Endothelial cell of umbilical vein (primary cell): ENCODE data around the gene ABTB1. TPM values are rescaled to one million over a fixed set of nuclear protein-coding genes. Genes with fewer than 3 reads are reported as not detected.
"Not testable (repeated sequence)": the region's sequence is repeated elsewhere in the genome, so short reads cannot be mapped to it uniquely, and the experiment has no call there.

ENCODE experiments used
- BruUV-seq: library from RNA; stranded (reverse); fragments of 400-500 nt; replicated peaks from 2 replicates; lab custom pipeline; 2021; lab: Mats Ljungman, UMichigan
- CTCF ChIA-PET: fragments of 300-600, 350-600 bp; sonication (Branson Sonifier 250); formaldehyde crosslinking; loops from one replicate; lab custom pipeline; 2021; ENCODE audit warnings: antibody characterized with exemption, inconsistent platforms; lab: Charles Lee
- POLR2A ChIA-PET: fragments of 300-600, 350-600 bp; sonication (Branson Sonifier 250); formaldehyde crosslinking; loops from one replicate; lab custom pipeline; 2021; ENCODE audit warnings: antibody characterized with exemption, inconsistent platforms; lab: Charles Lee
- DNase-seq: peaks from one replicate; pipeline ENCODE4 v3.0.0-alpha.2; 2011; ENCODE audit warnings: low read depth, low spot score
- FAIRE-seq: peaks from 2 replicates; lab custom pipeline; 2011; peaks lifted over from hg19 to GRCh38; lab: Jason Lieb, UNC
- H2AFZ ChIP-seq: 2 replicates; pipeline ENCODE4 v1.6.0; 2012; ENCODE audit warnings: low read depth, low read length, control low read depth, inconsistent platforms
- H3K27ac ChIP-seq: 2 replicates; pipeline ENCODE4 v1.5.1; 2011; ENCODE audit warnings: low read depth, mild to moderate bottlenecking, control low read depth, low read length, moderate library complexity; ENCODE audit not compliant: insufficient read depth
- H3K27me3 ChIP-seq, 2 experiments: 2 replicates each; pipeline versions ENCODE4 v1.6.0 to v1.6.1; 2011; ENCODE audit warnings: low read length in 2 of 2, mixed read lengths in 1 of 2; ENCODE audit not compliant: control insufficient read depth in 2 of 2, insufficient read depth in 2 of 2
- H3K36me3 ChIP-seq, 2 experiments: 2 replicates in 1 of 2; 3 replicates in 1 of 2; pipeline ENCODE4 v1.5.1; 2011; ENCODE audit warnings: low read length in 2 of 2, mild to moderate bottlenecking in 1 of 2, moderate library complexity in 1 of 2; ENCODE audit not compliant: control insufficient read depth in 2 of 2, insufficient read depth in 2 of 2; ENCODE audit errors: extremely low read depth in 1 of 2
- H3K4me1 ChIP-seq: 3 replicates; pipeline ENCODE4 v1.5.1; 2011; ENCODE audit warnings: mild to moderate bottlenecking, low read length; ENCODE audit not compliant: control insufficient read depth, insufficient read depth; ENCODE audit errors: extremely low read depth
- H3K4me2 ChIP-seq: 2 replicates; pipeline ENCODE4 v1.6.1; 2011; ENCODE audit warnings: low read length, control low read depth, mixed read lengths; ENCODE audit not compliant: insufficient read depth
- H3K4me3 ChIP-seq, 3 experiments: fragments of 200-600 bp in 1 of 3; sonication (generic), shearing (Covaris generic) in 1 of 3; replicated peaks in 1 of 3; 2 replicates each; pipeline ENCODE4 v1.5.1; 2011 to 2016; ENCODE audit warnings: control low read depth in 3 of 3, low read length in 3 of 3, mild to moderate bottlenecking in 2 of 3, inconsistent platforms in 1 of 3, low read depth in 1 of 3, moderate library complexity in 1 of 3; ENCODE audit not compliant: insufficient read depth in 1 of 3
- H3K79me2 ChIP-seq: 2 replicates; pipeline ENCODE4 v1.6.0; 2012; ENCODE audit warnings: low read length, inconsistent platforms; ENCODE audit not compliant: control insufficient read depth, insufficient read depth
- H3K9ac ChIP-seq: replicated peaks from 2 replicates; pipeline ENCODE3; 2011; ENCODE audit warnings: low read length, control low read depth; ENCODE audit not compliant: insufficient read depth; ENCODE audit errors: extremely low read depth
- H3K9me1 ChIP-seq: replicated peaks from 3 replicates; pipeline ENCODE4 v1.6.0; 2011; ENCODE audit warnings: mild to moderate bottlenecking, low read length; ENCODE audit not compliant: control insufficient read depth, insufficient read depth; ENCODE audit errors: extremely low read depth
- H3K9me3 ChIP-seq: replicated peaks from 2 replicates; pipeline ENCODE4 v1.5.1; 2012; ENCODE audit warnings: low read length, inconsistent platforms; ENCODE audit not compliant: control insufficient read depth, insufficient read depth
- H4K20me1 ChIP-seq: replicated peaks from 2 replicates; pipeline ENCODE3; 2011; ENCODE audit warnings: mild to moderate bottlenecking, low read length; ENCODE audit not compliant: control insufficient read depth, insufficient read depth; ENCODE audit errors: extremely low read depth
- EZH2 ChIP-seq: IDR thresholded peaks from 2 replicates; pipeline ENCODE4 v1.6.1; 2012; ENCODE audit warnings: borderline replicate concordance, low read depth, mild to moderate bottlenecking, moderate library complexity, low read length, inconsistent platforms; ENCODE audit not compliant: severe bottlenecking
- FOS ChIP-seq: IDR thresholded peaks from 2 replicates; pipeline ENCODE4 v1.6.1; 2011; ENCODE audit warnings: mild to moderate bottlenecking, low read length, moderate library complexity, borderline replicate concordance; ENCODE audit not compliant: insufficient read depth
- GATA2 ChIP-seq: IDR thresholded peaks from 2 replicates; pipeline ENCODE4 v1.7.0; 2011; ENCODE audit warnings: low read depth, mild to moderate bottlenecking, moderate library complexity, mixed read lengths, low read length; ENCODE audit not compliant: insufficient read length, insufficient read depth
- JUN ChIP-seq: IDR thresholded peaks from 2 replicates; pipeline ENCODE4 v1.6.1; 2011; ENCODE audit warnings: borderline replicate concordance, low read depth; ENCODE audit not compliant: insufficient read length, insufficient read depth
- MYC ChIP-seq: IDR thresholded peaks from one replicate; pipeline ENCODE4 v1.6.1; 2011; ENCODE audit warnings: mild to moderate bottlenecking, low read depth, low read length
- POLR2A ChIP-seq: IDR thresholded peaks from 2 replicates; pipeline ENCODE4 v1.6.1; 2012; ENCODE audit warnings: low read depth, mild to moderate bottlenecking, control low read depth, low read length
- POLR2AphosphoS5 ChIP-seq: IDR thresholded peaks from 2 replicates; pipeline ENCODE4 v1.6.1; 2012; ENCODE audit warnings: low read depth, mild to moderate bottlenecking, control low read depth, low read length, moderate library complexity; ENCODE audit not compliant: insufficient read depth
- dilution Hi-C: fragments of 300-500 bp; cut with MboI; formaldehyde crosslinking; loops from one replicate; pipeline ENCODE4 v1.15.0; 2019; ENCODE audit warnings: low sequenced_read_pairs; ENCODE audit not compliant: extremely low pct_ligation_motif_present
- intact Hi-C: fragments of 100-400 bp; cut with micrococcal nuclease; formaldehyde crosslinking; loops from one replicate; pipeline ENCODE4 v1.10.0; 2022
- polyA plus RNA-seq, 4 experiments: library from polyadenylated mRNA; depleted of rRNA in 3 of 4; stranded (reverse) in 3 of 4; unstranded in 1 of 4; fragments of >200 nt; gene quantifications; 2 replicates each; pipeline versions ENCODE4 v1.2.1 to v1.2.3, GENCODE V29; 2011 to 2012; ENCODE audit warnings: missing spikeins in 1 of 4
- total RNA-seq: library from RNA; stranded (reverse); gene quantifications from 2 replicates; pipeline ENCODE4 v1.2.3, GENCODE V29; 2021
- TF ChIP-seq, protein P1 (sequence below): IDR thresholded peaks from 2 replicates; pipeline ENCODE4 v1.6.1; 2011; ENCODE audit not compliant: insufficient read depth, insufficient read length
- TF ChIP-seq, protein P2 (sequence below), 2 donors: IDR thresholded peaks; 1 replicate in 1 of 2; 2 replicates in 1 of 2; pipeline ENCODE4 v1.5.1; 2011; ENCODE audit warnings: low read length in 2 of 2, mild to moderate bottlenecking in 2 of 2, moderate library complexity in 2 of 2, control low read depth in 1 of 2, inconsistent platforms in 1 of 2, low read depth in 1 of 2; ENCODE audit not compliant: insufficient read depth in 1 of 2; ENCODE audit errors: extremely low read depth in 1 of 2

The ABTB1 gene
- total and polyA plus RNA-seq, 2 donors (not counting 3 experiments of a cell fraction or from before 2014, with no cell fraction given): 15.2 to 25.1 TPM

DNA sequence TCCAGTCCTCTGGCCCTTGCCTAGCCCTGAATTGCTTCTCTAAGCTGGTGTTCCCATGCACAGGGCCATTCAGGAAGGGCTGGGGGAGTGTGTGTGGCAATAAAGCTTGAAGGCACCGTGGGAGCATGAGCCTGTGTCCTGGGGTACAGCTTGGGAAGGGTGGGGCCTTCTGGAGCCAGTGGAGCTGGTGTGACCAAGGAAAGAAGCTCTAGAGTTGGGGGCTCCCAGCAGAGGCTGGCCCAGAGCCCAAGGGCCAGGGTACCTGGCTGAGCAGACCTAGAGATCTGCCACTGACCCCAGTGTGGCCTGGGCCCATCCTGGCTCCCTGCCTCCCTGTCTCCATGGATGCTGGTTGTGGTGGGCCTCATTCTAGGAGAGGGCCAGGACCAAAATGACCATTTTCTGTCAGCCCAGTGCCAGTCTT, 8.1 kb downstream of the ABTB1 start:
- dilution Hi-C loops: no loop called here
- DNase-seq: no peak

GRCh38 chr3:127682175-127682554, 9.4 kb downstream of the ABTB1 start:
- H4K20me1 ChIP-seq, H3K4me3 ChIP-seq, DNase-seq, H3K9me1 ChIP-seq, H3K9me3 ChIP-seq, H3K9ac ChIP-seq, dilution Hi-C loops, BruUV-seq, intact Hi-C loops, POLR2A ChIA-PET, H3K4me2 ChIP-seq, H3K27ac ChIP-seq, H2AFZ ChIP-seq, FAIRE-seq, H3K36me3 ChIP-seq, H3K4me1 ChIP-seq, H3K27me3 ChIP-seq, H3K79me2 ChIP-seq: not testable (repeated sequence)
- CTCF ChIA-PET: interaction anchor here (0.8 to 2.0 kb wide), 3 partner anchors 9 to 153 kb away, joined by 3 to 11 read pairs (median 4); no protein-coding TSS in a partner anchor

More for the DNA sequence above, 8.1 kb downstream of the ABTB1 start:
- H3K27ac ChIP-seq: no peak overlapping the region
- H4K20me1 ChIP-seq: no peaks in the 10 kb centered on the region
- BruUV-seq: no TSS peak
- no peaks in the 10 kb centered on the region for H3K27me3 ChIP-seq
- no peak for FAIRE-seq
- no peaks in the 10 kb centered on the region for H3K4me1 ChIP-seq
- H3K36me3 ChIP-seq: no peaks in the 10 kb centered on the region
- TF ChIP-seq, protein P1, sequence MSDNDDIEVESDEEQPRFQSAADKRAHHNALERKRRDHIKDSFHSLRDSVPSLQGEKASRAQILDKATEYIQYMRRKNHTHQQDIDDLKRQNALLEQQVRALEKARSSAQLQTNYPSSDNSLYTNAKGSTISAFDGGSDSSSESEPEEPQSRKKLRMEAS: no peak
- TF ChIP-seq POLR2AphosphoS5 (no peak), GATA2 (no peak), EZH2 (no peak), POLR2A (no peak), FOS (no peak), MYC (no peak), JUN (no peak)
- TF ChIP-seq, protein P2, sequence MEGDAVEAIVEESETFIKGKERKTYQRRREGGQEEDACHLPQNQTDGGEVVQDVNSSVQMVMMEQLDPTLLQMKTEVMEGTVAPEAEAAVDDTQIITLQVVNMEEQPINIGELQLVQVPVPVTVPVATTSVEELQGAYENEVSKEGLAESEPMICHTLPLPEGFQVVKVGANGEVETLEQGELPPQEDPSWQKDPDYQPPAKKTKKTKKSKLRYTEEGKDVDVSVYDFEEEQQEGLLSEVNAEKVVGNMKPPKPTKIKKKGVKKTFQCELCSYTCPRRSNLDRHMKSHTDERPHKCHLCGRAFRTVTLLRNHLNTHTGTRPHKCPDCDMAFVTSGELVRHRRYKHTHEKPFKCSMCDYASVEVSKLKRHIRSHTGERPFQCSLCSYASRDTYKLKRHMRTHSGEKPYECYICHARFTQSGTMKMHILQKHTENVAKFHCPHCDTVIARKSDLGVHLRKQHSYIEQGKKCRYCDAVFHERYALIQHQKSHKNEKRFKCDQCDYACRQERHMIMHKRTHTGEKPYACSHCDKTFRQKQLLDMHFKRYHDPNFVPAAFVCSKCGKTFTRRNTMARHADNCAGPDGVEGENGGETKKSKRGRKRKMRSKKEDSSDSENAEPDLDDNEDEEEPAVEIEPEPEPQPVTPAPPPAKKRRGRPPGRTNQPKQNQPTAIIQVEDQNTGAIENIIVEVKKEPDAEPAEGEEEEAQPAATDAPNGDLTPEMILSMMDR (IDR thresholded peaks at IDR 0.05; ENCODE audit: extremely low read depth in 1 of 2, insufficient read depth in 1 of 2, low read depth in 1 of 2, low read length in 2 of 2): no peak
- H3K9me1 ChIP-seq: no peaks in the 10 kb centered on the region
- no peaks in the 10 kb centered on the region for H3K9me3 ChIP-seq
- H3K79me2 ChIP-seq: no peaks in the 10 kb centered on the region
- intact Hi-C loops: no loop called here
- POLR2A ChIA-PET: no interaction called here
- no peak overlapping the region for H2AFZ ChIP-seq
- no peak overlapping the region for H3K9ac ChIP-seq
- CTCF ChIA-PET: interaction anchor here (2.0 kb wide), 1 partner anchor 16 kb away, joined by 11 read pairs; no protein-coding TSS in a partner anchor
- H3K4me2 ChIP-seq: no peak overlapping the region
- H3K4me3 ChIP-seq: no peak overlapping the region
